H4 (cell line): Measurements from ENCODE around the gene ATP9B. TPM values are rescaled to one million over a fixed set of nuclear protein-coding genes. Genes with fewer than 3 reads are reported as not detected.
"Not testable (repeated sequence)": the region's sequence is repeated elsewhere in the genome, so short reads cannot be mapped to it uniquely, and the experiment has no call there.

ENCODE experiments used
- DNase-seq: peaks from one replicate; pipeline ENCODE4 v3.0.0-alpha.2; 2015; ENCODE audit warnings: low spot score
- total RNA-seq: library from RNA; depleted of rRNA; stranded (reverse); fragments of >200 nt; shearing (Covaris generic); gene quantifications from 2 replicates; pipeline ENCODE4 v1.2.3, GENCODE V29; 2014

ATP9B gene
- total RNA-seq, 1 experiment from 2014 or later: 9.4 TPM

- DNase-seq: peak; percentile 20
These were observed 67.5 kb downstream of the ATP9B start for GRCh38 chr18:79136742-79137141.

GRCh38 chr18:79139206-79139605 is 70.0 kb downstream of the ATP9B start:
- DNase-seq: no peak

GRCh38 chr18:79147014-79147413 is 77.8 kb downstream of the ATP9B start:
- no peak for DNase-seq

- no peak for DNase-seq
These were observed 82.0 kb downstream of the ATP9B start for GRCh38 chr18:79151191-79151590.

GRCh38 chr18:79156327-79156726 is 87.1 kb downstream of the ATP9B start:
- no peak for DNase-seq

- no peak for DNase-seq
These were observed 95.5 kb downstream of the ATP9B start for GRCh38 chr18:79164706-79165105.

- DNase-seq: no peak
These were observed 97.5 kb downstream of the ATP9B start for GRCh38 chr18:79166702-79167101.

- DNase-seq: no peak
These were observed 98.5 kb downstream of the ATP9B start for GRCh38 chr18:79167526-79168190.

GRCh38 chr18:79169958-79170555 is 100.9 kb downstream of the ATP9B start:
- DNase-seq: no peak

GRCh38 chr18:79172331-79172730 is 103.1 kb downstream of the ATP9B start:
- DNase-seq: not testable (repeated sequence)

- DNase-seq: no peak
These were observed 104.5 kb downstream of the ATP9B start for GRCh38 chr18:79173742-79174141.

GRCh38 chr18:79178113-79178531 is 108.9 kb downstream of the ATP9B start:
- no peak for DNase-seq

GRCh38 chr18:79182047-79182713 is 113.0 kb downstream of the ATP9B start:
- DNase-seq: no peak

- DNase-seq: no peak
These were observed 116.5 kb downstream of the ATP9B start for GRCh38 chr18:79185648-79186047.

- no peak for DNase-seq
These were observed 117.5 kb downstream of the ATP9B start for GRCh38 chr18:79186649-79187048.

GRCh38 chr18:79187532-79188277 is 118.5 kb downstream of the ATP9B start:
- no peak for DNase-seq

GRCh38 chr18:79191418-79191817 is 122.2 kb downstream of the ATP9B start:
- no peak for DNase-seq

GRCh38 chr18:79191956-79192355 is 122.8 kb downstream of the ATP9B start:
- DNase-seq: no peak

GRCh38 chr18:79193826-79194225 is 124.6 kb downstream of the ATP9B start:
- DNase-seq: no peak

GRCh38 chr18:79195716-79196683 is 126.8 kb downstream of the ATP9B start:
- DNase-seq: no peak

- no peak for DNase-seq
These were observed 128.3 kb downstream of the ATP9B start for GRCh38 chr18:79197531-79197930.
